Lower leg skin (tissue), 4 donors: ENCODE data around the gene NKIRAS1. TPM values are rescaled to one million over a fixed set of nuclear protein-coding genes. Genes with fewer than 3 reads are reported as not detected.

Experiments used
- DNase-seq, 2 donors: peaks; one replicate each; pipeline ENCODE4 v3.0.0-alpha.2; 2019; ENCODE audit warnings: low spot score in 2 of 2
- H3K4me3 ChIP-seq: fragments of 200-600 bp; sonication (generic); 2 replicates; pipeline ENCODE4 v1.5.1; 2017; ENCODE audit warnings: mild to moderate bottlenecking, low read depth; ENCODE audit not compliant: poor library complexity, severe bottlenecking
- CTCF ChIP-seq, 3 donors: fragments of 450-650 bp; IDR thresholded peaks; one replicate each; pipeline ENCODE4 v1.5.1; 2016; ENCODE audit warnings: antibody characterized with exemption in 3 of 3, mild to moderate bottlenecking in 3 of 3, moderate library complexity in 2 of 3
- POLR2A ChIP-seq, 2 donors: fragments of 450-650 bp; IDR thresholded peaks; one replicate each; pipeline ENCODE4 v1.6.1; 2016 to 2017; ENCODE audit warnings: antibody characterized with exemption in 2 of 2, mild to moderate bottlenecking in 1 of 2, moderate library complexity in 1 of 2
- WGBS, 2 donors: methylation state at CpG; one replicate each; pipeline ENCODE4 v1.1.5; 2018; 5-methylcytosine and 5-hydroxymethylcytosine counted together
- intact Hi-C: fragments of 100-400 bp; cut with DNase I; formaldehyde crosslinking; loops from one replicate; pipeline ENCODE4 v1.15.0; 2023; ENCODE audit warnings: low total_unique reads
- total RNA-seq, 4 donors: library from RNA; depleted of rRNA; stranded (reverse); fragments of >200 nt; gene quantifications; one replicate each; pipeline ENCODE4 v1.1.0, GENCODE V29; 2016

Gene NKIRAS1
- total RNA-seq, 4 donors from 2014 or later: 6.6 to 10.5 (median 9.0) TPM

- TF ChIP-seq POLR2A (IDR thresholded peaks at IDR 0.05) (no peak), CTCF (IDR thresholded peaks at IDR 0.05) (no peak)
- intact Hi-C loops: no loop called here
- no peak overlapping the region for H3K4me3 ChIP-seq
- WGBS, 2 donors: 63% methylated on average over 7 of the region's 7 CpGs
- no peak for DNase-seq
Measured at GRCh38 chr3:23959135-23959900, 42.5 kb upstream of the NKIRAS1 start.

GRCh38 chr3:23956701-23957100 is 39.9 kb upstream of the NKIRAS1 start:
- H3K4me3 ChIP-seq: no peak overlapping the region
- TF ChIP-seq CTCF (IDR thresholded peaks at IDR 0.05) (no peak), POLR2A (IDR thresholded peaks at IDR 0.05) (no peak)
- DNase-seq: no peak
- intact Hi-C loops: no loop called here
- WGBS, 2 donors: 63 to 65% methylated on average over 3 of the region's 3 CpGs

GRCh38 chr3:23954144-23954543 is 37.4 kb upstream of the NKIRAS1 start:
- no peak overlapping the region for H3K4me3 ChIP-seq
- 86 to 92% methylated on average over 5 of the region's 5 CpGs for WGBS, 2 donors
- intact Hi-C loops: no loop called here
- DNase-seq: no peak
- TF ChIP-seq CTCF (IDR thresholded peaks at IDR 0.05) (no peak), POLR2A (IDR thresholded peaks at IDR 0.05) (no peak)

GRCh38 chr3:23953523-23953922 is 36.7 kb upstream of the NKIRAS1 start:
- intact Hi-C loops: no loop called here
- DNase-seq: no peak
- H3K4me3 ChIP-seq: no peak overlapping the region
- TF ChIP-seq CTCF (IDR thresholded peaks at IDR 0.05) (no peak), POLR2A (IDR thresholded peaks at IDR 0.05) (no peak)
- WGBS, 2 donors: 44 to 65% methylated on average over 1 of the region's 1 CpG

GRCh38 chr3:23952646-23953045 is 35.9 kb upstream of the NKIRAS1 start:
- H3K4me3 ChIP-seq: no peak overlapping the region
- no peak for DNase-seq
- intact Hi-C loops: no loop called here
- TF ChIP-seq CTCF (IDR thresholded peaks at IDR 0.05): no peak
- 73 to 79% methylated on average over 4 of the region's 4 CpGs for WGBS, 2 donors

- intact Hi-C loops: no loop called here
- TF ChIP-seq CTCF (IDR thresholded peaks at IDR 0.05) (no peak), POLR2A (IDR thresholded peaks at IDR 0.05) (no peak)
- DNase-seq: no peak
- no peak overlapping the region for H3K4me3 ChIP-seq
Measured at GRCh38 chr3:23950293-23950692, 33.5 kb upstream of the NKIRAS1 start.
